ENCODE data around the gene CBLC. TPM values are rescaled to one million over a fixed set of nuclear protein-coding genes. Genes with fewer than 3 reads are reported as not detected.

CBLC gene
- total RNA-seq, 2 experiments from 2014 or later = not detected

GRCh38 chr19:44752123-44752815, 25.4 kb upstream of the CBLC start:
- H3K9me3 ChIP-seq (ENCODE audit: control insufficient read depth in 1 of 2, insufficient read depth in 1 of 2, low read length in 2 of 2) = no peaks in the 10 kb centered on the region
- no peaks in the 10 kb centered on the region for H3K27me3 Mint-ChIP-seq
- ChIA-PET CTCF (interaction anchor here (0.6 to 2.7 kb wide), 6 partner anchors 18 to 63 kb away, joined by 3 to 31 read pairs (median 4); no protein-coding TSS in a partner anchor), POLR2A (interaction anchor here (0.9 to 2.0 kb wide), 3 partner anchors 18 to 28 kb away, joined by 4 to 17 read pairs (median 13); no protein-coding TSS in a partner anchor)
- peak overlapping the region; percentile 87 to 95 for H3K27ac ChIP-seq (ENCODE audit: low read depth in 1 of 2, low read length in 2 of 2)
- ATAC-seq (ENCODE audit: poor library complexity) (no peak), DNase-seq (no peak)
- H3K4me1 ChIP-seq (ENCODE audit: insufficient read depth, low read length) = peaks cover 89% of the 10 kb centered on the region
- no peaks in the 10 kb centered on the region for H3K27me3 ChIP-seq (ENCODE audit: control insufficient read depth in 1 of 2, insufficient read depth in 2 of 2, low read length in 2 of 2)
- peaks cover 59% of the 10 kb centered on the region for H3K36me3 Mint-ChIP-seq (ENCODE audit: low read depth)
- H3K4me3 Mint-ChIP-seq = peak overlapping the region; percentile 98
- peaks cover 82% of the 10 kb centered on the region for H3K4me1 Mint-ChIP-seq (ENCODE audit: low read depth)
- H3K36me3 ChIP-seq (ENCODE audit: insufficient read depth, low read length) = peaks cover 34% of the 10 kb centered on the region
- H3K27ac Mint-ChIP-seq = peak overlapping the region; percentile 99
- intact Hi-C loops (cut with DNase I, micrococcal nuclease) = no loop called here
- no peaks in the 10 kb centered on the region for H3K9me3 Mint-ChIP-seq
- TF ChIP-seq CTCF (IDR thresholded peaks at IDR 0.05) = no peak
- H3K4me3 ChIP-seq (ENCODE audit: low read length) = peak overlapping the region; percentile 67

GRCh38 chr19:44752816-44753625, 24.7 kb upstream of the CBLC start:
- H3K36me3 Mint-ChIP-seq (ENCODE audit: low read depth) = peaks cover 62% of the 10 kb centered on the region
- Histone ChIP-seq H3K27me3 (ENCODE audit: control insufficient read depth in 1 of 2, insufficient read depth in 2 of 2, low read length in 2 of 2) (no peaks in the 10 kb centered on the region), H3K36me3 (ENCODE audit: insufficient read depth, low read length) (peaks cover 40% of the 10 kb centered on the region), H3K4me1 (ENCODE audit: insufficient read depth, low read length) (peaks cover 88% of the 10 kb centered on the region), H3K9me3 (ENCODE audit: control insufficient read depth in 1 of 2, insufficient read depth in 1 of 2, low read length in 2 of 2) (no peaks in the 10 kb centered on the region), H3K27ac (ENCODE audit: low read depth in 1 of 2, low read length in 2 of 2) (peak overlapping the region; percentile 87 to 95), H3K4me3 (ENCODE audit: low read length) (peak overlapping the region; percentile 67)
- ChIA-PET POLR2A (interaction anchor here (0.7 to 2.0 kb wide), 6 partner anchors 10 to 249 kb away, joined by 3 to 17 read pairs (median 4); no protein-coding TSS in a partner anchor), CTCF (interaction anchor here (0.7 to 2.7 kb wide), 6 partner anchors 12 to 91 kb away, joined by 3 to 31 read pairs (median 4); no protein-coding TSS in a partner anchor)
- DNase-seq = peak; percentile 85 to 98 (median 92)
- intact Hi-C loops (cut with DNase I, micrococcal nuclease) = loop anchor here in 1 of 2 experiments (1.0 kb wide), 1 partner anchor 17 kb away; no protein-coding TSS in a partner anchor
- no peaks in the 10 kb centered on the region for H3K9me3 Mint-ChIP-seq
- no peak for TF ChIP-seq CTCF (IDR thresholded peaks at IDR 0.05)
- ATAC-seq (ENCODE audit: poor library complexity) = peak; percentile 78
- H3K4me1 Mint-ChIP-seq (ENCODE audit: low read depth) = peaks cover 76% of the 10 kb centered on the region
- H3K4me3 Mint-ChIP-seq = peak overlapping the region; percentile 98
- H3K27me3 Mint-ChIP-seq = no peaks in the 10 kb centered on the region
- H3K27ac Mint-ChIP-seq = peak overlapping the region; percentile 99

- H3K9me3 Mint-ChIP-seq = no peaks in the 10 kb centered on the region
- peaks cover 90% of the 10 kb centered on the region for H3K4me1 ChIP-seq (ENCODE audit: insufficient read depth, low read length)
- intact Hi-C loops (cut with DNase I, micrococcal nuclease) = loop anchor here in 1 of 2 experiments (1.0 kb wide), 1 partner anchor 17 kb away; no protein-coding TSS in a partner anchor
- H3K27ac Mint-ChIP-seq = peak overlapping the region; percentile 99
- peak overlapping the region; percentile 87 to 95 for H3K27ac ChIP-seq (ENCODE audit: low read depth in 1 of 2, low read length in 2 of 2)
- no peaks in the 10 kb centered on the region for H3K27me3 Mint-ChIP-seq
- H3K9me3 ChIP-seq (ENCODE audit: control insufficient read depth in 1 of 2, insufficient read depth in 1 of 2, low read length in 2 of 2) = no peaks in the 10 kb centered on the region
- H3K4me1 Mint-ChIP-seq (ENCODE audit: low read depth) = peaks cover 76% of the 10 kb centered on the region
- ChIA-PET CTCF (interaction anchor here (0.7 to 2.7 kb wide), 6 partner anchors 12 to 91 kb away, joined by 3 to 31 read pairs (median 4); no protein-coding TSS in a partner anchor), POLR2A (interaction anchor here (0.7 to 2.0 kb wide), 5 partner anchors 9 to 248 kb away, joined by 3 to 17 read pairs (median 3); no protein-coding TSS in a partner anchor)
- H3K27me3 ChIP-seq (ENCODE audit: control insufficient read depth in 1 of 2, insufficient read depth in 2 of 2, low read length in 2 of 2) = no peaks in the 10 kb centered on the region
- no peak for DNase-seq
- H3K36me3 Mint-ChIP-seq (ENCODE audit: low read depth) = peaks cover 64% of the 10 kb centered on the region
- H3K4me3 ChIP-seq (ENCODE audit: low read length) = peak overlapping the region; percentile 67
- peak overlapping the region; percentile 98 for H3K4me3 Mint-ChIP-seq
- ATAC-seq (ENCODE audit: poor library complexity) = no peak
- TF ChIP-seq CTCF (IDR thresholded peaks at IDR 0.05) = no peak
- H3K36me3 ChIP-seq (ENCODE audit: insufficient read depth, low read length) = peaks cover 45% of the 10 kb centered on the region
Observed at GRCh38 chr19:44753626-44753931, 24.1 kb upstream of the CBLC start.

Data from CD4-positive, alpha-beta T cell (primary cell).